ENCODE results near the gene ZNF805.
A peak's percentile ranks its signal among the peaks of the same experiment; 100 is the strongest.
"Not testable (repeated sequence)": the region's sequence is repeated elsewhere in the genome, so short reads cannot be mapped to it uniquely, and the experiment has no call there.

ZNF805 gene

GRCh38 chr19:57245066-57245465, 4.6 kb downstream of the ZNF805 start:
- no peak for TF ChIP-seq POLR2A (IDR thresholded peaks at IDR 0.05; ENCODE audit: low read depth, low read length)
- DNase-seq (ENCODE audit: insufficient read length, low spot score) (no peak), FAIRE-seq (no peak)

GRCh38 chr19:57245959-57246358, 5.5 kb downstream of the ZNF805 start:
- no peak for DNase-seq (ENCODE audit: insufficient read length, low spot score)
- no peak for TF ChIP-seq POLR2A (IDR thresholded peaks at IDR 0.05; ENCODE audit: low read depth, low read length)

GRCh38 chr19:57248646-57249045, 8.2 kb downstream of the ZNF805 start:
- no peak for TF ChIP-seq POLR2A (IDR thresholded peaks at IDR 0.05; ENCODE audit: low read depth, low read length)
- DNase-seq (ENCODE audit: insufficient read length, low spot score) (no peak), FAIRE-seq (no peak)

More at GRCh38 chr19:57245959-57246358, 5.5 kb downstream of the ZNF805 start:
- no peak for FAIRE-seq

- FAIRE-seq, result no peak
- no peak for TF ChIP-seq POLR2A (IDR thresholded peaks at IDR 0.05; ENCODE audit: low read depth, low read length)
- DNase-seq (ENCODE audit: insufficient read length, low spot score), result no peak
Measured at GRCh38 chr19:57249329-57249728, 8.9 kb downstream of the ZNF805 start.

GRCh38 chr19:57253767-57254166, 13.3 kb downstream of the ZNF805 start:
- DNase-seq (ENCODE audit: insufficient read length, low spot score); FAIRE-seq: not testable (repeated sequence)

- FAIRE-seq (no peak), DNase-seq (ENCODE audit: insufficient read length, low spot score) (no peak)
- no peak for TF ChIP-seq POLR2A (IDR thresholded peaks at IDR 0.05; ENCODE audit: low read depth, low read length)
Measured at GRCh38 chr19:57262044-57262443, 21.6 kb downstream of the ZNF805 start.

- no peak for TF ChIP-seq POLR2A (IDR thresholded peaks at IDR 0.05; ENCODE audit: low read depth, low read length)
- FAIRE-seq, result no peak
Measured at GRCh38 chr19:57263244-57263741, 22.9 kb downstream of the ZNF805 start.

GRCh38 chr19:57267291-57267690, 26.9 kb downstream of the ZNF805 start:
- TF ChIP-seq POLR2A (IDR thresholded peaks at IDR 0.05; ENCODE audit: low read depth, low read length), result no peak
- DNase-seq (ENCODE audit: insufficient read length, low spot score) (no peak), FAIRE-seq (no peak)

More at GRCh38 chr19:57263244-57263741, 22.9 kb downstream of the ZNF805 start:
- DNase-seq (ENCODE audit: insufficient read length, low spot score), result no peak

GRCh38 chr19:57269515-57270250, 29.3 kb downstream of the ZNF805 start:
- FAIRE-seq (no peak), DNase-seq (ENCODE audit: insufficient read length, low spot score) (peak; percentile 46)
- no peak for TF ChIP-seq POLR2A (IDR thresholded peaks at IDR 0.05; ENCODE audit: low read depth, low read length)

- DNase-seq (ENCODE audit: insufficient read length, low spot score) (no peak), FAIRE-seq (no peak)
- no peak for TF ChIP-seq POLR2A (IDR thresholded peaks at IDR 0.05; ENCODE audit: low read depth, low read length)
Measured at GRCh38 chr19:57271280-57271679, 30.8 kb downstream of the ZNF805 start.

- DNase-seq (ENCODE audit: insufficient read length, low spot score) (no peak), FAIRE-seq (no peak)
- TF ChIP-seq POLR2A (IDR thresholded peaks at IDR 0.05; ENCODE audit: low read depth, low read length), result no peak
Measured at GRCh38 chr19:57273014-57273413, 32.6 kb downstream of the ZNF805 start.

- TF ChIP-seq POLR2A (IDR thresholded peaks at IDR 0.05; ENCODE audit: low read depth, low read length), result no peak
- FAIRE-seq, result no peak
- no peak for DNase-seq (ENCODE audit: insufficient read length, low spot score)
Measured at GRCh38 chr19:57276430-57276829, 36.0 kb downstream of the ZNF805 start.

GRCh38 chr19:57278481-57278880, 38.0 kb downstream of the ZNF805 start:
- DNase-seq (ENCODE audit: insufficient read length, low spot score); FAIRE-seq: not testable (repeated sequence)

GRCh38 chr19:57279418-57280164, 39.2 kb downstream of the ZNF805 start:
- DNase-seq (ENCODE audit: insufficient read length, low spot score), result peak; percentile 96
- FAIRE-seq, result no peak
- peak; percentile 81 for TF ChIP-seq POLR2A (IDR thresholded peaks at IDR 0.05; ENCODE audit: low read depth, low read length)
